Activated naive CD8-positive, alpha-beta T cell treated with anti-CD3 and anti-CD28 coated beads, Interleukin-2, amount 10 ng/mL, durations not matched to agents 7 days and 5 days (primary cell): ENCODE results near the gene HECTD4. TPM values are rescaled to one million over a fixed set of nuclear protein-coding genes. Genes with fewer than 3 reads are reported as not detected.
"Not testable (repeated sequence)": the region's sequence is repeated elsewhere in the genome, so short reads cannot be mapped to it uniquely, and the experiment has no call there.

Experiments
- ATAC-seq: fragments of 150-1000 bp; cut with Tn5 transposase; one replicate; pipeline ENCODE4 v1.10.0; 2021; ENCODE audit warnings: low read depth, moderate library complexity
- POLR2A ChIA-PET: fragments of 350-600 bp; sonication (Branson Sonifier 250); formaldehyde crosslinking; loops from one replicate; lab custom pipeline; 2021; ENCODE audit warnings: antibody characterized with exemption; lab: Charles Lee
- DNase-seq: peaks from one replicate; pipeline ENCODE4 v3.0.0; 2021
- H3K27ac Mint-ChIP-seq: one replicate; pipeline ENCODE4 v1.8.0; 2022; ENCODE audit warnings: mild to moderate bottlenecking, mixed read lengths
- H3K27me3 Mint-ChIP-seq: one replicate; pipeline ENCODE4 v1.8.0; 2022; ENCODE audit warnings: mild to moderate bottlenecking, moderate library complexity, mixed read lengths
- H3K36me3 Mint-ChIP-seq: one replicate; pipeline ENCODE4 v1.8.0; 2021; ENCODE audit warnings: mild to moderate bottlenecking, mixed read lengths
- H3K4me1 Mint-ChIP-seq: one replicate; pipeline ENCODE4 v1.8.0; 2021; ENCODE audit warnings: mixed read lengths
- H3K4me3 Mint-ChIP-seq: one replicate; pipeline ENCODE4 v1.8.0; 2022; ENCODE audit warnings: mild to moderate bottlenecking, moderate library complexity, mixed read lengths
- H3K9me3 Mint-ChIP-seq: one replicate; pipeline ENCODE4 v1.8.0; 2021; ENCODE audit warnings: mixed read lengths
- total RNA-seq, 2 experiments: library from RNA; stranded (reverse); gene quantifications; one replicate each; pipeline ENCODE4 v1.2.3, GENCODE V29; 2021

The HECTD4 gene
- total RNA-seq, 2 experiments from 2014 or later: 45.8 to 47.0 TPM

DNA sequence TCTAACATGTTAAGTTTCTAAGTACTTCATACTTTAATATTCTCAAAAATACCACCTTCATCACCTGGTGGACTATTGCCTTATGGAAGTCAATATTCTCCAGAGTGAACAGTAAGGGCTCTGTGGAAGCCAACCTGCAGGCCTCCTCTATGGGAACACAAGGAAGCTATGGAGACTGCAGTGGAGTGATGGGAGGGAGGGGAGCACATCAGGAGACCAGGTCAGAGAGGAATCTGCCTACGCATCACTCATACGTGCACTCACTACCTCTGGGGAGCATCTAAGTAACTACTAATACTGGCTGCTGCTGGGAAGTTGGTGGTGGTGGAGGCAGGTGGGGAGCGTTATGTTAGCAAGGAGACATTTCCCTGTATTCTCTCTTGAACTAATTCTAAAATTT is 19.9 kb downstream of the HECTD4 start:
- Mint-ChIP-seq H3K4me3 (no peak overlapping the region), H3K4me1 (no peaks in the 10 kb centered on the region), H3K9me3 (no peaks in the 10 kb centered on the region), H3K27ac (no peak overlapping the region), H3K36me3 (no peaks in the 10 kb centered on the region), H3K27me3 (no peaks in the 10 kb centered on the region)
- no peak for DNase-seq
- no peak for ATAC-seq
- POLR2A ChIA-PET: no interaction called here

DNA sequence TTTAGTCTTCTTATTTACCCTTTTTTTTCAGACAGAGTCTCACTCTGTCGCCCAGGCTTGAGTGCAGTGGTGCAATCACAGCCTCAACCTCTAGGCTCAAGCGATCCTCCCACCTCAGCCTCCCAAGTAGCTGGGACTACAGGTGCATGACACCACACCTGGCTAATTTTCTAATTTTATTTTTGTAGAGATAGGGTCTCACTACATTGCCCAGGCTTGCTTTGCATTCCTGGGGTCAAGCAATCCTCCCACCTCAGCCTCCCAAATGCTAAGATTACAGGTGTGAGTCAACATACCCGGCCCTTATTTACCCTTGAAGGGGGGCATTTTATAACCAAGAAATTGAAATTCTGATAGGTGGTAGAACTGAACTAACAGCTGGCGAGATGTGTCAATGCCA is 21.0 kb downstream of the HECTD4 start:
- no peak for ATAC-seq
- DNase-seq: no peak
- Mint-ChIP-seq H3K4me3 (no peak overlapping the region), H3K27me3 (no peaks in the 10 kb centered on the region), H3K9me3 (no peaks in the 10 kb centered on the region), H3K4me1 (no peaks in the 10 kb centered on the region), H3K36me3 (peaks cover 1% of the 10 kb centered on the region), H3K27ac (no peak overlapping the region)
- POLR2A ChIA-PET: no interaction called here

DNA sequence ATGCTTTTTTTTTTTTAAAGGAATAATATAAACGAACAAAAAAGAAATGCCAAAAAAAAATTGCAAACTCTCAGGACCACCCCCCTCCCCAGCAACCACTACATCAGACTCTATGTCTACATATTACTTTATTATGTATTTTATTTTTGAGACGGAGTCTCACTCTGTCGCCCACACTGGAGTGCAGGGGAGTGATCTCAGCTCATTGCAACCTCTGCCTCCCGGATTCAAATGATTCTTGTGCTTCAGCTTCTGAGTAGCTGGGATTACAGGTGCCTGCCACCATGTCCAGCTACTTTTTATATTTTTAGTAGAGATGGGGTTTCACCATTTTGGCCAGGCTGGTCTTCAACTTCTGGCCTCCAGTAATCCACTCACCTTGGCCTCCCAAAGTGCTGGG is 22.9 kb downstream of the HECTD4 start:
- Mint-ChIP-seq H3K9me3 (no peaks in the 10 kb centered on the region), H3K4me3 (no peak overlapping the region), H3K27ac (no peak overlapping the region)

DNA sequence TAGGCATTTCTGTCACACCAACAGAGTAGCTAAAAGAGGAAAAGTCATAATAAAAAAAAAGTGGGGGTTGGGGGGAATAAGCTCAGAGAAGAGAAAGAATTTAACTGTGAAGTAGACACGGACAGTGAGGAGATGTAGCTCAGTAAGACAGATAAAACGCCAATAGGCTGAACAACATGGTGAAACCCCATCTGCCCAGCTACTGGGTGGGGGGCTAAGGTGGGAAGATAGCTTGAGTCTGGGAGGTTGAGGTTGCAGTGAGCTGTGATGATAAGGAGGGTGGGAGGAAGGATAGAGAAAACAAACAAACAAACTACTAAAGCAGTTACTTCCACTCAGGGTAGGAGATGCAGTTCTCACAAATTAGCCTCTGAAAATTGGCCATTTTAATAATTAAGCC is 25.0 kb downstream of the HECTD4 start:
- POLR2A ChIA-PET: no interaction called here
- Mint-ChIP-seq H3K36me3 (peaks cover 4% of the 10 kb centered on the region), H3K9me3 (no peaks in the 10 kb centered on the region), H3K27ac (no peak overlapping the region), H3K4me1 (peaks cover 3% of the 10 kb centered on the region), H3K4me3 (no peak overlapping the region), H3K27me3 (no peaks in the 10 kb centered on the region)
- DNase-seq: no peak
- ATAC-seq: no peak

More for the DNA sequence above, 22.9 kb downstream of the HECTD4 start:
- H3K4me1 Mint-ChIP-seq: no peaks in the 10 kb centered on the region
- H3K27me3 Mint-ChIP-seq: no peaks in the 10 kb centered on the region
- no peak for DNase-seq
- H3K36me3 Mint-ChIP-seq: peaks cover 4% of the 10 kb centered on the region
- no peak for ATAC-seq
- POLR2A ChIA-PET: interaction anchor here (0.7 kb wide), 1 partner anchor 14 kb away, joined by 4 read pairs; no protein-coding TSS in a partner anchor

DNA sequence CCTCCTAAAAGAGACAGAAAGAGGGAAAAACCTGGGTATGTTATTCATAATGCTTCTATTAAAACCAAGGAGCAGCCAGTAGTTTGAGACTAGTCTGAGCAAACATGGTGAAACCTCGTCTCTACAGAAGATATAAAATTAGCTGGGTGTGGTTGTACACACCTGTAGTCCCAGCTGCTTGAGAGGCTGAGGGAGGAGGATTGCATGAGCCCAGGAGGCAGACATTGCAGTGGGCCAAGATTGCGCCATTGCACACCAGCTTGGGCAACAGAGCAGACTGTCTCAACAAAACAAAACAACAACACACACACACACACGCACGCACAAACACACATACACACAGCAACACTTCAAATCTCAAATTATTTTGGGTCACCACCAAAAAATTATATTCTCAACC is 27.8 kb downstream of the HECTD4 start:
- Mint-ChIP-seq H3K4me1 (peaks cover 10% of the 10 kb centered on the region), H3K36me3 (peaks cover 4% of the 10 kb centered on the region), H3K4me3 (no peak overlapping the region), H3K27me3 (no peaks in the 10 kb centered on the region), H3K9me3 (no peaks in the 10 kb centered on the region), H3K27ac (no peak overlapping the region)
- ATAC-seq: no peak
- POLR2A ChIA-PET: no interaction called here
- no peak for DNase-seq

DNA sequence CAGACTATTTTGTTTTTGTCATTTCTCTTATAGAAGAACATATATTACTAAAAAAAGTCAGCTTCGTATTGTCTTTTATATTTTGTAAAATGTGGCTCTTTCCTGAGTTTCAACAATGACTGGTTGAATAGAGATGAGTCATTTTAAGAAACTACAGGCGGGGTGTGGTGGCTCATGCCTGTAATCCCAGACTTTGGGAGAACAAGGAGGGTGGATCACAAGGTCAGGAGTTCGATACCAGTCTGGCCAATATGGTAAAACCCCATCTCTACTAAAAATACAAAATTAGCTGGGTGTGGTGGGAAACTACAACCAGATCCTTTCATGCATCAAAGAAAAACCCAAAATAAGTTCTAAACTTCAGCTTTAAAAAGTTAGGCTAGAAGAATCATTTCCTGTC is 28.8 kb downstream of the HECTD4 start:
- peaks cover 4% of the 10 kb centered on the region for H3K36me3 Mint-ChIP-seq
- no peak overlapping the region for H3K27ac Mint-ChIP-seq
- DNase-seq: no peak
- POLR2A ChIA-PET: no interaction called here
- peaks cover 10% of the 10 kb centered on the region for H3K4me1 Mint-ChIP-seq
- no peaks in the 10 kb centered on the region for H3K9me3 Mint-ChIP-seq
- ATAC-seq: no peak
- no peak overlapping the region for H3K4me3 Mint-ChIP-seq
- no peaks in the 10 kb centered on the region for H3K27me3 Mint-ChIP-seq

DNA sequence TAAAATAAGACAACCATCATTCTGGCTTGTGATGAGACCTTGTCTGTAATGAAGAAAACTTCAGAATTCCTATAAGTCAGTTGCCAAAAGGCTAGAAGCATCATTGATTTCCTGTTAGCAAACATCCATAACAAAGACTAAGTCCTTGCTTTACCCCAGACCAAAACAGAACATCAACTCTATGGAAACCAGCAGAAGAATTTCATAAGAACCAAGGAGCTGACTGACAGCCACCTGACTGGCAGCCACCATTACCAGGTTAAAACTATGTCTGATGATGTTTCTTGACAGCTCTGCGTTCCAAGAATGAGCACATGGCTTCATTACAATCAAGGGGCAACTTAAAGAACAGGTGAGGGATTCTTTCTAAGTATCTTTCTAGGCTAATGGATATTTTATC is 29.3 kb downstream of the HECTD4 start:
- no peak for DNase-seq
- Mint-ChIP-seq H3K4me1 (peaks cover 10% of the 10 kb centered on the region), H3K4me3 (no peak overlapping the region), H3K27ac (no peak overlapping the region), H3K27me3 (no peaks in the 10 kb centered on the region), H3K9me3 (no peaks in the 10 kb centered on the region), H3K36me3 (peaks cover 4% of the 10 kb centered on the region)
- POLR2A ChIA-PET: no interaction called here
- ATAC-seq: no peak

DNA sequence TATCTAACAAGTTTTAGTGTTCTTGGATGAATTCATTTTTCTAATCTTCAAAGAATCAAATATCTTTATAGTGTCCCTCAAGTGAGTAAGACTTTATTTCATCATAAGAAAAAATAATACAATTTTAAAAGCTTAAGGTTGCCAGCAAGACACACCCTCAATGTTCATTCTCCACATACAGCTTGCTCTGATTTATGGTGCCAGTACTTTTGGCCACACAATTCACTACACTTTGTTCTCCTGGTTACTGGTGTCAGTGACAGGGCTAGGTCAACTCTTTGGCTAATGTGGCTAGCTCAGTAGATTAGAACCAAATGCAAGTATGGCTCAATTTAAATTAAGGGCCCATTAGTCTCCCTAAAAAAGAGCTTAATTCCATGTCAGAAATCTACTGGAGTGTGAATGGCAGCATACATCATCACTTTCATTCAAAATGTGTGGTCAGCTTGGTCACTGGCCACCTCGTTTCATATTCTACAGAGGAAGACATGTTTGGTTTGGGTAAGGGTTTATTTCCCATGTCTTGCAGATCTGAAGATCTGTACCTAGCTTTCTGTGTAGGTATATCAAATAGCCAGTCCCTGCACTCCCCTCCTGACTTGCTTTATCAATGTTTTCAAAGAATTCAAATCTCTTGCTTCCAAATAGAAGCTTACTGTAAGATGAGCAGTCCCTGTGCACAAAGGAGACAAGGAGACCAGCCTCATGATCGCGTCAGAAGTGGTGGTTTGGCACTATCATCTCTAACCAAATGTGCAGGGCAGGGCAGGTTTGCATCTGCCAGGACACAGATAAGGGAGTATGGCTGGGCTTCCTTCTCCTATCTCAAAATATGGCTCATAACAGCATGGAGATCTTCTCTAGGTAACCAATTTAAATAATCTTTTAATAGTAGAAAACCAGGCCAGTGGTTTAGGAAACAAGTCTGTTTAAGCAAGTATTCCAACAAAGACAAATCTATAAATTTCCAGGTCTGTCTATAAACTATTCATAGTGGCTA is 31.3 kb downstream of the HECTD4 start:
- Mint-ChIP-seq H3K4me1 (peaks cover 14% of the 10 kb centered on the region), H3K27me3 (no peaks in the 10 kb centered on the region), H3K4me3 (no peak overlapping the region), H3K27ac (no peak overlapping the region), H3K9me3 (no peaks in the 10 kb centered on the region), H3K36me3 (peaks cover 3% of the 10 kb centered on the region)
- no peak for ATAC-seq
- DNase-seq: no peak
- POLR2A ChIA-PET: no interaction called here

DNA sequence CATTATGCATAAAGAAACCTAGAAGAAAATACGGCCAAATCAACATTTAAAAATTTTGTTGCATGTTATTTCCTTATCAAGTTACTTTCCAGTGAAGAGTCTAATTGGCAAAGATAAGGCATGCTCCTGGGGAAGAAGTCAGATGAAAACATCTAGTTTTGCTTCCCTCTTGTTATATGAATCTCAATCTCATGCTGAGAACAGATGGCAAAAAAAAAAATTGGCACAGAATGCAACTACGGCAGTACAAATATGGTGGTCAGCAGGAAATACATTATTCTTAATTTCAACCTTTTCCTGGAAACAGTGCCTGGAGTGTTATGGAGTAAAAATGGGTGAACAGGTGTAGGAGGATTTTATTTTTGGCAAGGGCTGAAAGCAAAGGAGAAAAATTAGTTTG is 32.8 kb downstream of the HECTD4 start:
- no peaks in the 10 kb centered on the region for H3K9me3 Mint-ChIP-seq
- POLR2A ChIA-PET: no interaction called here
- DNase-seq (no peak), ATAC-seq (no peak)
- no peaks in the 10 kb centered on the region for H3K27me3 Mint-ChIP-seq
- H3K36me3 Mint-ChIP-seq: peaks cover 3% of the 10 kb centered on the region
- H3K27ac Mint-ChIP-seq: no peak overlapping the region
- H3K4me1 Mint-ChIP-seq: peaks cover 18% of the 10 kb centered on the region
- no peak overlapping the region for H3K4me3 Mint-ChIP-seq

DNA sequence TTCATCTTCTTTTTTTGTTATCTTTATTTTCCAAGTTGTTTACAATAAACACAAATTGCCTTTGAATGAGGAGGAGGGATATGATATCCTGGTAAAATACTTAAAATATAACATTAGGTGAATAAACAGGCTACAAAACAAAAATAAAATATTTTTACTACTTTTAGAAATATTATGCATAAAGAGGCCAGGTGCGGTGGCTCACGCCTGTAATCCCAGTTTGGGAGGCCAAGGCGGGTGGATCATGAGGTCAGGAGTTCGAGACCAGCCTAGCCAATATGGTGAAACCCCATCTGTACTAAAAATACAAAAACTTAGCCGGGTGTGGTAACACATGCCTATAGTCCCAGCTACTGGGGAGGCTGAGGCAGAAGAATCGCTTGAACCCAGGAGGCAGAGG is 33.3 kb downstream of the HECTD4 start:
- POLR2A ChIA-PET, DNase-seq, H3K36me3 Mint-ChIP-seq, H3K9me3 Mint-ChIP-seq, ATAC-seq, H3K27me3 Mint-ChIP-seq, H3K27ac Mint-ChIP-seq, H3K4me3 Mint-ChIP-seq: not testable (repeated sequence)
- H3K4me1 Mint-ChIP-seq: peaks cover 18% of the 10 kb centered on the region

DNA sequence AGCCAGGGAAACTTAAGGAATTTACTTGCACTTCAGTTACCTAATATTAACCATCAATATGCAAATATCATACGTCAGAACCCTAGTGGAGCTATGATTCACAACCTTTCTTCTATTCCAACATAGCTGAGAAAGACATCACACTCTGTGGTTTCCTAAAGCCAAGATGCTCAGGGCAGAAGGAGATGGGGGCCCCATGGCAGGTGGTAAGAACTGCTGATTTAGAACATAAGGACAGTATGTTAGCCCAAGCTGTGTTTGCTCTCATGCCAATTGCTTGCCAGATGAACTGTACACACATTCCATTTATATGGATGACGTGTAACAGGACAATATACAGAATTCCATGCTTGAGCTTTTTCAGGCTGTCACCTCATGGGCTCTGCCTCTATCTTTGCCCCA is 34.6 kb downstream of the HECTD4 start:
- Mint-ChIP-seq H3K27ac (no peak overlapping the region), H3K4me3 (no peak overlapping the region), H3K36me3 (peaks cover 5% of the 10 kb centered on the region), H3K9me3 (no peaks in the 10 kb centered on the region), H3K4me1 (peaks cover 16% of the 10 kb centered on the region), H3K27me3 (no peaks in the 10 kb centered on the region)
- ATAC-seq (no peak), DNase-seq (no peak)
- POLR2A ChIA-PET: no interaction called here

DNA sequence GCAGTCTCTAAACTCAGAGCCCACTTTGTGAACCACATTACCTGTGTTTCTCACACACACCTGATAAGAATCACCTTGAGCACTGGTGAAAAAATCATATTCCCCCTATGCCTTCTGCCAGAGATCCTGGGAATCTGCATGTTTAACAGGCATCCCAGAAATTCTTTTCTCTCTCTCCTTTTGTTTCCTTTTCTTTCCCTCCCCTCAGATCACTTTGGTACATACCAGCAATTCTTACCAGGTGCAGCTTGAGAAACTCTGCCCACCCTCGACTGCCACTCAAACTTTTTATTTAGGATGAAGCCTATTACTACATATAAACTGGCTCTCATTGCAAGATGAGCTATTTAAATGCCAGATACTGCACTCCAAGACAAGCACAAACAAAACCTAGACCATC is 36.0 kb downstream of the HECTD4 start:
- DNase-seq (no peak), ATAC-seq (no peak)
- Mint-ChIP-seq H3K9me3 (no peaks in the 10 kb centered on the region), H3K36me3 (peaks cover 5% of the 10 kb centered on the region), H3K27me3 (no peaks in the 10 kb centered on the region), H3K4me1 (peaks cover 16% of the 10 kb centered on the region), H3K27ac (no peak overlapping the region), H3K4me3 (no peak overlapping the region)
- POLR2A ChIA-PET: no interaction called here

DNA sequence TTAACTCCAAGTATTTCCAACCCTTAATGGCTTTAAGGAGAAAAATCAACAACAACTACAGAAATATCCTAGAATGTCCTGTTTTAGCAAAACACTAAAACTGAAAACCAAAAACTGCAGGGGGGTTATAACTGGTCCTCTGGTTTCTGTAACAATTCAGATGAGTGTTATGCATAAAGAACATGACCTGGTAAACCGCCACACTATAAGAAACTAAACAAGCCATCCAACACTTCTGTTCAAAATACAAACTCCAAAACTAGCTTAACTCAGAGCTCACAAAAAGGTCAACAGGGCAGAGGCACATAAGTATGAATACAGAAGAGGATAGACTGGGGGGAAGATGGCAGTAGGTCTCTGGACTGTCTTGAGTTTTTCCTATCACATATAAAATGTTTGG is 38.0 kb downstream of the HECTD4 start:
- no peaks in the 10 kb centered on the region for H3K27me3 Mint-ChIP-seq
- H3K4me3 Mint-ChIP-seq: no peak overlapping the region
- peaks cover 11% of the 10 kb centered on the region for H3K4me1 Mint-ChIP-seq
- peaks cover 5% of the 10 kb centered on the region for H3K36me3 Mint-ChIP-seq
- POLR2A ChIA-PET: no interaction called here
- no peak overlapping the region for H3K27ac Mint-ChIP-seq
- no peak for ATAC-seq
- no peak for DNase-seq
- H3K9me3 Mint-ChIP-seq: no peaks in the 10 kb centered on the region

DNA sequence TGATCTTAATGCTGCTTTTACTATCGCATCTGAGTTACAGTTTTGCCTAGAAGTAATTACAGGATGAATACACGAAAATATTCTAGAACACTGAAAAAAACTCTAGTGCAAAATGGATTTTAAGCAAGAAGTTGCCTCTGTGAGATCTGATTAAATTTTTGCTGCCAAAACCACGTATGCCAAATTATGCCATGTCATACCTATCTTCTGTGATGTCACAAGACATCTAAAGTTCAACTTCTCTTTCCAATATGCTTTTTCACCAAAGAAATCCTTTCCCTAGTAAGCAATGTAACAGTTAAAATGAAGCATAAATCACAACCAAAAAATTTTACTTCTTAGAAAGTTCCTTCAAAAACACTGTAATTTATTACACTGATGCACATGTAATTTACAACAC is 39.6 kb downstream of the HECTD4 start:
- H3K27ac Mint-ChIP-seq: no peak overlapping the region
- POLR2A ChIA-PET: no interaction called here
- H3K9me3 Mint-ChIP-seq: no peaks in the 10 kb centered on the region
- peaks cover 12% of the 10 kb centered on the region for H3K4me1 Mint-ChIP-seq
- no peak for ATAC-seq
- H3K4me3 Mint-ChIP-seq: no peak overlapping the region
- H3K27me3 Mint-ChIP-seq: no peaks in the 10 kb centered on the region
- H3K36me3 Mint-ChIP-seq: peaks cover 5% of the 10 kb centered on the region
- DNase-seq: no peak
